DOHH2 (cell line): ENCODE data around the gene TTC13.

Experiments
- H3F3A ChIP-seq: fragments of 200-600 bp; sonication (generic), shearing (Covaris generic); 2 replicates; pipeline ENCODE4 v1.6.0; 2016; ENCODE audit warnings: antibody characterized with exemption, mild to moderate bottlenecking; ENCODE audit not compliant: control insufficient read depth, insufficient read depth
- H3K27ac ChIP-seq: fragments of 200-600 bp; sonication (generic); 2 replicates; pipeline ENCODE4 v1.5.1; 2014; ENCODE audit warnings: low read depth, mild to moderate bottlenecking, low read length, moderate library complexity
- H3K27me3 ChIP-seq: fragments of 200-600 bp; sonication (generic); 2 replicates; pipeline ENCODE4 v1.6.1; 2014; ENCODE audit warnings: mild to moderate bottlenecking, low read length, mixed read lengths; ENCODE audit not compliant: control insufficient read depth
- H3K36me3 ChIP-seq: fragments of 200-600 bp; sonication (generic); 2 replicates; pipeline ENCODE4 v1.6.1; 2014; ENCODE audit warnings: mild to moderate bottlenecking, low read length, moderate library complexity, mixed read lengths; ENCODE audit not compliant: control insufficient read depth
- H3K4me1 ChIP-seq: fragments of 200-600 bp; sonication (generic); 2 replicates; pipeline ENCODE4 v1.6.1; 2014; ENCODE audit warnings: mild to moderate bottlenecking, low read length, mixed read lengths; ENCODE audit not compliant: control insufficient read depth
- H3K4me2 ChIP-seq: fragments of 200-600 bp; sonication (generic); 2 replicates; pipeline ENCODE4 v1.6.0; 2014; ENCODE audit warnings: mild to moderate bottlenecking, low read length, moderate library complexity
- H3K4me3 ChIP-seq: fragments of 200-600 bp; sonication (generic); 2 replicates; pipeline ENCODE4 v1.5.1; 2014; ENCODE audit warnings: mild to moderate bottlenecking, low read length, mixed read lengths
- H3K79me2 ChIP-seq: fragments of 200-600 bp; sonication (generic); 2 replicates; pipeline ENCODE4 v1.6.1; 2014; ENCODE audit warnings: mild to moderate bottlenecking, low read length, mixed read lengths; ENCODE audit not compliant: control insufficient read depth
- H3K9me2 ChIP-seq: fragments of 200-600 bp; sonication (generic); replicated peaks from 2 replicates; pipeline ENCODE4 v1.6.1; 2014; ENCODE audit warnings: mild to moderate bottlenecking, low read length, mixed read lengths; ENCODE audit not compliant: control insufficient read depth
- H3K9me3 ChIP-seq: fragments of 200-600 bp; sonication (generic); 2 replicates; pipeline ENCODE4 v1.6.1; 2014; ENCODE audit warnings: antibody characterized with exemption, low read length, mixed read lengths; ENCODE audit not compliant: control insufficient read depth, insufficient read depth
- H4K20me1 ChIP-seq: fragments of 200-600 bp; sonication (generic); 2 replicates; pipeline ENCODE4 v1.6.0; 2014; ENCODE audit warnings: low read depth, mild to moderate bottlenecking, antibody characterized with exemption, low read length, moderate library complexity; ENCODE audit not compliant: control insufficient read depth, insufficient read depth
- CTCF ChIP-seq: fragments of 200-600 bp; sonication (generic); IDR thresholded peaks from one replicate; pipeline ENCODE4 v1.5.1; 2014; ENCODE audit warnings: antibody characterized with exemption, mild to moderate bottlenecking, low read depth, low read length; ENCODE audit not compliant: poor library complexity, severe bottlenecking
- EZH2phosphoT487 ChIP-seq: fragments of 200-600 bp; sonication (generic); IDR thresholded peaks from 2 replicates; pipeline ENCODE4 v1.6.1; 2017; ENCODE audit warnings: borderline replicate concordance, mild to moderate bottlenecking, antibody characterized with exemption, low read length, moderate library complexity, mixed read lengths

TTC13 gene

DNA sequence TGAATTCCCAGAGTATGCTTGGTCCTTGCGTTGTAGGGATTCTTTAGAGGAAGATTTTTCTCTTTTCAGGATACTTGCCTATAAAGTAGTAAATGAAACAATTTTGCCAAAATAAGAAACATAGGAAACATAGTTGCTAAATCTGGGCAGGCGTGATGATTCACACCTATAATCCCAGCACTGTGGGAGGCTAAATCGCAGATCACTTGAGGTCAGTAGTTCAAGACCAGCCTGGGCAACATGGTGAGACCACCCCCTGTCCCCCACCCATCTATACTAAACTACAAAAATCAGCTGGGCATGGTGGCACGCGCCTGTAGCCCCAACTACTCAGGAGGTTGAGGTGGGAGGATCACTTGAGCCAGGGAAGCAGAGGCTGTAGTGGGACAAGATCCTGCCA, 5.2 kb upstream of the TTC13 start:
- no peaks in the 10 kb centered on the region for H3K9me2 ChIP-seq
- H4K20me1 ChIP-seq, result no peaks in the 10 kb centered on the region
- H3K9me3 ChIP-seq, result no peaks in the 10 kb centered on the region
- peaks cover 19% of the 10 kb centered on the region for H3K36me3 ChIP-seq
- H3K79me2 ChIP-seq, result peaks cover 47% of the 10 kb centered on the region
- no peaks in the 10 kb centered on the region for H3F3A ChIP-seq
- H3K27me3 ChIP-seq, result no peaks in the 10 kb centered on the region
- TF ChIP-seq CTCF (no peak), EZH2phosphoT487 (no peak)
- no peak overlapping the region for H3K4me2 ChIP-seq
- no peak overlapping the region for H3K4me3 ChIP-seq
- H3K27ac ChIP-seq, result no peak overlapping the region
- peaks cover 18% of the 10 kb centered on the region for H3K4me1 ChIP-seq

GRCh38 chr1:230982696-230983095, 4.0 kb upstream of the TTC13 start:
- Histone ChIP-seq H3K4me3 (no peak overlapping the region), H3K27ac (no peak overlapping the region), H3K79me2 (peaks cover 56% of the 10 kb centered on the region), H3K4me1 (peaks cover 18% of the 10 kb centered on the region), H3K9me2 (no peaks in the 10 kb centered on the region), H3F3A (no peaks in the 10 kb centered on the region), H4K20me1 (no peaks in the 10 kb centered on the region), H3K36me3 (peaks cover 21% of the 10 kb centered on the region), H3K27me3 (no peaks in the 10 kb centered on the region), H3K9me3 (no peaks in the 10 kb centered on the region), H3K4me2 (no peak overlapping the region)
- TF ChIP-seq EZH2phosphoT487 (no peak), CTCF (no peak)

DNA sequence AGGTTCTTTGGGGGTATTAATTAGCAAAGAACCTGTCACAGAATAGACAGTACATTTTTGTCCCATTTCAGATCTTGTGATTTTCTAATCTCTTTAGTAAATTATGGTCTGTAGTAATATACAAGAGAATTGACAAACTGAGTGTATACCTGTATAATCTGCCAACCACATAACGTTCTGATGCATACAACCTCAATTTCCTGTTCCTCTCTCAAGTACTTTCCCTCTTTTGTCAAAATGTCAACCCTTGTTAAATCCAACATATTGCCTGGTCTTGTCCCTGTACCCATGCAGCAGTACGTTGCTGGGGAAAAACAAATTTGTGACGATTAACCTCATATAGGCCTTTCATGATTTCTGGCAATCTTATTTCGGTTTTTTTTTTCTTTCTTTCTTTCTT, 1.3 kb upstream of the TTC13 start:
- Histone ChIP-seq H3K27me3 (no peaks in the 10 kb centered on the region), H3K79me2 (peaks cover 64% of the 10 kb centered on the region), H3K4me1 (peaks cover 24% of the 10 kb centered on the region), H3K9me3 (no peaks in the 10 kb centered on the region), H3K27ac (peak overlapping the region; percentile 27), H3K9me2 (no peaks in the 10 kb centered on the region), H3K4me3 (peak overlapping the region; percentile 82), H3K4me2 (peak overlapping the region; percentile 82), H4K20me1 (peaks cover 5% of the 10 kb centered on the region; the same call in 1 of the 2 replicates), H3K36me3 (peaks cover 32% of the 10 kb centered on the region), H3F3A (no peaks in the 10 kb centered on the region)
- TF ChIP-seq EZH2phosphoT487 (no peak), CTCF (no peak)

DNA sequence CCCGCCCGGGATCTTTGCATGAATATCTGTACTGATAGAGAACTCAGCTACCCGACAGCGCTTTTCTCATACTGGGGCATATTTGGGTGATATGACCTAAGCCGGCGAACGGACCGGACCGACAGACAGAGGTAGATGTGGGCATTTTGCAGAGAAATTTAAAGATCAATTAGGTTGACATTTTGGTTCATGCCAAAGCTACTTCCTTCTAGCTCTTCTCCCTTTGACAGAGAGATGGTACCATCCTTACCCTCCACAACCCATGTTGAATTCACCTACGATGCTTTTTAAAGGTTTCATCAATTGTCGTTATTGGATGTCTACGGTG, 692 bp upstream of the TTC13 start:
- Histone ChIP-seq H3K36me3 (peaks cover 34% of the 10 kb centered on the region), H3K4me2 (peak overlapping the region; percentile 82), H4K20me1 (peaks cover 5% of the 10 kb centered on the region; the same call in 1 of the 2 replicates), H3K4me3 (peak overlapping the region; percentile 82), H3K9me3 (no peaks in the 10 kb centered on the region), H3K27me3 (no peaks in the 10 kb centered on the region), H3K79me2 (peaks cover 69% of the 10 kb centered on the region), H3K9me2 (no peaks in the 10 kb centered on the region), H3K27ac (peak overlapping the region; percentile 27), H3F3A (no peaks in the 10 kb centered on the region), H3K4me1 (peaks cover 24% of the 10 kb centered on the region)
- TF ChIP-seq EZH2phosphoT487 (no peak), CTCF (no peak)
